ENCODE measurements around the gene LGALS7. TPM values are rescaled to one million over a fixed set of nuclear protein-coding genes. Genes with fewer than 3 reads are reported as not detected.
"Not testable (repeated sequence)": the region's sequence is repeated elsewhere in the genome, so short reads cannot be mapped to it uniquely, and the experiment has no call there.

Gene LGALS7
- total and polyA plus RNA-seq, 8 donors = 0.58 to 1.4 TPM; not detected in 6

GRCh38 chr19:38759590-38760003 lies 13.7 kb downstream of the LGALS7 start:
- H3K4me1 ChIP-seq = no peaks in the 10 kb centered on the region
- no peaks in the 10 kb centered on the region for H3K9me3 ChIP-seq
- H3K4me3 ChIP-seq = no peak overlapping the region
- no peak for DNase-seq
- peak overlapping the region in 1 of 2 donors; percentile 51 for H3K27ac ChIP-seq
- peak; percentile 62 for ATAC-seq
- no peaks in the 10 kb centered on the region for H3K36me3 ChIP-seq
- TF ChIP-seq CTCF (IDR thresholded peaks at IDR 0.05) = no peak
- intact Hi-C loops (cut with DNase I) = no loop called here
- H3K27me3 ChIP-seq = no peaks in the 10 kb centered on the region

- H3K4me3 ChIP-seq; ATAC-seq; H3K36me3 ChIP-seq; H3K4me1 ChIP-seq; intact Hi-C loops (cut with DNase I); H3K9me3 ChIP-seq; H3K27ac ChIP-seq; DNase-seq; H3K27me3 ChIP-seq: not testable (repeated sequence)
Observed at GRCh38 chr19:38754196-38754595, 19.1 kb downstream of the LGALS7 start.

- H3K27me3 ChIP-seq; H3K9me3 ChIP-seq; H3K36me3 ChIP-seq; DNase-seq; ATAC-seq; H3K4me1 ChIP-seq; H3K27ac ChIP-seq; intact Hi-C loops (cut with DNase I); H3K4me3 ChIP-seq: not testable (repeated sequence)
Observed at GRCh38 chr19:38753783-38754182, 19.5 kb downstream of the LGALS7 start.

- no peak overlapping the region for H3K27ac ChIP-seq
- ATAC-seq = no peak
Observed at GRCh38 chr19:38745316-38745715, 28.0 kb downstream of the LGALS7 start.

GRCh38 chr19:38744874-38745273 lies 28.4 kb downstream of the LGALS7 start:
- TF ChIP-seq CTCF (IDR thresholded peaks at IDR 0.05) = no peak
- Histone ChIP-seq H3K36me3 (no peaks in the 10 kb centered on the region), H3K27ac (no peak overlapping the region), H3K27me3 (no peaks in the 10 kb centered on the region), H3K4me1 (no peaks in the 10 kb centered on the region), H3K9me3 (no peaks in the 10 kb centered on the region), H3K4me3 (no peak overlapping the region)
- DNase-seq (no peak), ATAC-seq (no peak)
- intact Hi-C loops (cut with DNase I) = no loop called here

More at GRCh38 chr19:38745316-38745715, 28.0 kb downstream of the LGALS7 start:
- TF ChIP-seq CTCF (IDR thresholded peaks at IDR 0.05) = no peak
- intact Hi-C loops (cut with DNase I) = no loop called here
- Histone ChIP-seq H3K9me3 (no peaks in the 10 kb centered on the region), H3K4me3 (no peak overlapping the region), H3K27me3 (no peaks in the 10 kb centered on the region), H3K36me3 (no peaks in the 10 kb centered on the region), H3K4me1 (no peaks in the 10 kb centered on the region)
- no peak for DNase-seq

- no peaks in the 10 kb centered on the region for H3K27me3 ChIP-seq
- H3K4me3 ChIP-seq = no peak within 1 kb of the TSS
- ATAC-seq = no peak
- no peak for DNase-seq
- no peak within 1 kb of the TSS for H3K27ac ChIP-seq
- intact Hi-C loops (cut with DNase I) = no loop called here
- TF ChIP-seq CTCF (IDR thresholded peaks at IDR 0.05) = no peak
- H3K4me1 ChIP-seq = no peaks in the 10 kb centered on the region
- H3K36me3 ChIP-seq = no peaks in the 10 kb centered on the region
- no peaks in the 10 kb centered on the region for H3K9me3 ChIP-seq
Observed at GRCh38 chr19:38744298-38744681, 29.0 kb downstream of the LGALS7 start, which contains the start of gene CAPN12. TSS of gene CAPN12 (minus strand) at chr19:38744474. CDS start at chr19:38744165, 309 bp downstream.

Measured in left lung (tissue), 10 donors.